Liver (tissue), 9 donors: ENCODE results near the gene TMEM270. TPM values are rescaled to one million over a fixed set of nuclear protein-coding genes. Genes with fewer than 3 reads are reported as not detected.
A peak's percentile ranks its signal among the peaks of the same experiment; 100 is the strongest.

Source experiments
- DNase-seq: peaks from one replicate; pipeline ENCODE4 v3.0.0-alpha.2; 2017; ENCODE audit warnings: low spot score
- H3K27ac ChIP-seq, 2 donors: one replicate each; pipeline ENCODE4 v1.7.0; 2013; ENCODE audit warnings: inconsistent platforms in 2 of 2, low read length in 2 of 2, control low read depth in 1 of 2, low read depth in 1 of 2, mild to moderate bottlenecking in 1 of 2
- H3K27me3 ChIP-seq, 4 donors: one replicate each; pipeline versions ENCODE4 v1.6.1 to v1.7.0; 2013; ENCODE audit warnings: low read length in 3 of 4, inconsistent platforms in 1 of 4, mild to moderate bottlenecking in 1 of 4, moderate library complexity in 1 of 4; ENCODE audit not compliant: control insufficient read depth in 4 of 4, insufficient read depth in 4 of 4
- H3K36me3 ChIP-seq, 4 donors: one replicate each; pipeline versions ENCODE4 v1.6.1 to v1.7.0; 2013; ENCODE audit warnings: low read length in 3 of 4, mild to moderate bottlenecking in 3 of 4, low read depth in 1 of 4, moderate library complexity in 1 of 4; ENCODE audit not compliant: control insufficient read depth in 4 of 4, insufficient read depth in 3 of 4
- H3K4me1 ChIP-seq, 4 donors: one replicate each; pipeline versions ENCODE4 v1.6.1 to v1.7.0; 2013; ENCODE audit warnings: low read length in 3 of 4, mild to moderate bottlenecking in 3 of 4, moderate library complexity in 1 of 4; ENCODE audit not compliant: control insufficient read depth in 4 of 4, insufficient read depth in 4 of 4
- H3K4me3 ChIP-seq, 3 donors: one replicate each; pipeline versions ENCODE4 v1.6.1 to v1.7.0; 2013; ENCODE audit warnings: low read length in 3 of 3, control low read depth in 1 of 3, low read depth in 1 of 3, mild to moderate bottlenecking in 1 of 3
- H3K9ac ChIP-seq, 2 donors: one replicate each; pipeline ENCODE4 v1.7.0; 2013; ENCODE audit warnings: low read length in 2 of 2, mild to moderate bottlenecking in 2 of 2, moderate library complexity in 2 of 2, control low read depth in 1 of 2, low read depth in 1 of 2
- H3K9me3 ChIP-seq, 4 donors: one replicate each; pipeline versions ENCODE4 v1.6.1 to v1.7.0; 2013; ENCODE audit warnings: low read length in 3 of 4; ENCODE audit not compliant: control insufficient read depth in 4 of 4
- ATF3 ChIP-seq: IDR thresholded peaks from 2 replicates; pipeline ENCODE4 v1.6.1; 2016; ENCODE audit warnings: antibody characterized with exemption
- CTCF ChIP-seq: fragments of 150-350 bp; IDR thresholded peaks from 2 replicates; pipeline ENCODE4 v1.5.1; 2017; ENCODE audit warnings: improper control_type of control experiment, low read depth, low read length; ENCODE audit not compliant: missing input control
- FOXA2 ChIP-seq: IDR thresholded peaks from 2 replicates; pipeline ENCODE4 v1.6.1; 2016; ENCODE audit warnings: antibody characterized with exemption
- GABPA ChIP-seq, 2 donors: IDR thresholded peaks in 1 of 2; conservative IDR thresholded peaks in 1 of 2; 2 replicates each; pipeline ENCODE4 v1.6.1; 2016; ENCODE audit warnings: antibody characterized with exemption in 2 of 2, mild to moderate bottlenecking in 1 of 2, moderate library complexity in 1 of 2
- HNF4A ChIP-seq, 2 donors: conservative IDR thresholded peaks; 2 replicates each; pipeline ENCODE4 v1.6.1; 2016; ENCODE audit warnings: antibody characterized with exemption in 2 of 2, mild to moderate bottlenecking in 2 of 2
- HNF4G ChIP-seq: IDR thresholded peaks from 2 replicates; pipeline ENCODE4 v1.6.1; 2016; ENCODE audit warnings: antibody characterized with exemption
- MAX ChIP-seq: IDR thresholded peaks from 2 replicates; pipeline ENCODE4 v1.6.1; 2016; ENCODE audit warnings: antibody characterized with exemption
- NR2F2 ChIP-seq: IDR thresholded peaks from 2 replicates; pipeline ENCODE4 v1.6.1; 2016; ENCODE audit warnings: antibody characterized with exemption
- RAD21 ChIP-seq, 2 donors: IDR thresholded peaks; 2 replicates each; pipeline ENCODE4 v1.6.1; 2016; ENCODE audit warnings: antibody characterized with exemption in 2 of 2, mild to moderate bottlenecking in 2 of 2
- REST ChIP-seq: IDR thresholded peaks from 2 replicates; pipeline ENCODE4 v1.6.1; 2016; ENCODE audit warnings: antibody characterized with exemption, mild to moderate bottlenecking
- RXRA ChIP-seq, 2 donors: IDR thresholded peaks; 2 replicates each; pipeline ENCODE4 v1.6.1; 2017 to 2018; ENCODE audit warnings: antibody characterized with exemption in 2 of 2, mild to moderate bottlenecking in 1 of 2
- SP1 ChIP-seq: IDR thresholded peaks from 2 replicates; pipeline ENCODE4 v1.6.1; 2018; ENCODE audit warnings: antibody characterized with exemption, mild to moderate bottlenecking
- TAF1 ChIP-seq: conservative IDR thresholded peaks from 2 replicates; pipeline ENCODE4 v1.6.1; 2016; ENCODE audit warnings: antibody characterized with exemption, mild to moderate bottlenecking
- ZBTB33 ChIP-seq: IDR thresholded peaks from 2 replicates; pipeline ENCODE4 v1.6.1; 2016; ENCODE audit warnings: antibody characterized with exemption
- WGBS: extraction: QIAGEN DNeasy Blood & Tissue Kit; methylation state at CpG from one replicate; pipeline ENCODE4 v1.1.7; 2013; 5-methylcytosine and 5-hydroxymethylcytosine counted together
- polyA plus RNA-seq, 2 donors: library from polyadenylated mRNA; stranded (reverse) in 1 of 2; unstranded in 1 of 2; fragments of 200-250 nt in 1 of 2; fragments of >200 nt in 1 of 2; fragmentation: Nextera tagmentation in 1 of 2; extraction: Ambion mirVana in 1 of 2; gene quantifications; one replicate each; pipeline versions ENCODE4 v1.2.1 to v1.2.3, GENCODE V29; 2013 to 2015
- total RNA-seq, 2 donors: library from RNA; depleted of rRNA; stranded (reverse); fragments of >200 nt; gene quantifications; one replicate each; pipeline ENCODE4 v1.2.3, GENCODE V29; 2014
- donor health status: healthy.
- donor health status: healthy.
- donor health status: healthy.
- donor health status: healthy.
- donor health status: healthy.

The TMEM270 gene
- total and polyA plus RNA-seq, 4 donors: 0.09 TPM; not detected in 3

- TF ChIP-seq CTCF: no peak
- TF ChIP-seq NR2F2: no peak
- TF ChIP-seq RXRA (IDR thresholded peaks at IDR 0.05): no peak
- no peak for TF ChIP-seq TAF1
Observed at GRCh38 chr7:73841689-73842066, 19.3 kb upstream of the TMEM270 start (continued).

GRCh38 chr7:73842067-73842976 is 18.6 kb upstream of the TMEM270 start, which contains the start of gene METTL27:
TSS of gene METTL27 (minus strand) at chr7:73842516. CDS start at chr7:73842140, 376 bp downstream.
- no peaks in the 10 kb centered on the region for H3K36me3 ChIP-seq
- peak; percentile 94 for DNase-seq
- 3% methylated on average over 45 of the region's 45 CpGs for WGBS

GRCh38 chr7:73844131-73844547 is 16.8 kb upstream of the TMEM270 start:
- Histone ChIP-seq H3K27me3 (no peaks in the 10 kb centered on the region), H3K9me3 (no peaks in the 10 kb centered on the region), H3K4me1 (peaks cover 0 to 8% (median 4%) of the 10 kb centered on the region in 4 donors), H3K27ac (no peak overlapping the region), H3K9ac (no peak overlapping the region), H3K36me3 (no peaks in the 10 kb centered on the region), H3K4me3 (no peak overlapping the region)
- 57% methylated on average over 9 of the region's 9 CpGs for WGBS
- TF ChIP-seq ZBTB33 (no peak), REST (no peak), SP1 (no peak), MAX (no peak), RXRA (IDR thresholded peaks at IDR 0.05) (no peak), RAD21 (IDR thresholded peaks at IDR 0.05) (no peak), TAF1 (no peak), CTCF (no peak), HNF4A (conservative IDR thresholded peaks at IDR 0.05) (no peak), ATF3 (no peak), GABPA (IDR thresholded peaks at IDR 0.05 in 1 of 2, conservative IDR thresholded peaks at IDR 0.05 in 1 of 2) (no peak), FOXA2 (no peak), HNF4G (no peak)
- no peak for DNase-seq

More at GRCh38 chr7:73842067-73842976, 18.6 kb upstream of the TMEM270 start, which contains the start of gene METTL27:
- H3K4me3 ChIP-seq: peak within 1 kb of the TSS; percentile 58 to 93 (median 84)
- peak; percentile 38 for TF ChIP-seq SP1
- no peak for TF ChIP-seq GABPA (IDR thresholded peaks at IDR 0.05 in 1 of 2, conservative IDR thresholded peaks at IDR 0.05 in 1 of 2)
- no peaks in the 10 kb centered on the region for H3K27me3 ChIP-seq
- peak within 1 kb of the TSS; percentile 66 to 70 for H3K9ac ChIP-seq
- H3K9me3 ChIP-seq: no peaks in the 10 kb centered on the region
- H3K4me1 ChIP-seq: peaks cover 0 to 8% (median 4%) of the 10 kb centered on the region in 4 donors
- peak within 1 kb of the TSS in 1 of 2 donors; percentile 34 for H3K27ac ChIP-seq
